GM13976 (cell line): ENCODE results near the gene NPAS2.

Experiments used
- DNase-seq: peaks from one replicate; pipeline ENCODE4 v3.0.0; 2012; ENCODE audit warnings: low spot score
- in situ Hi-C: fragments of 300-500 bp; cut with MboI; formaldehyde crosslinking; loops from one replicate; pipeline ENCODE4 v1.12.0; 2022; ENCODE audit warnings: low sequenced_read_pairs, mixed read lengths, inconsistent platforms; ENCODE audit not compliant: unreplicated experiment
- TF ChIP-seq, protein P1 (sequence below): IDR thresholded peaks from 2 replicates; pipeline ENCODE4 v1.5.1; 2012; ENCODE audit warnings: borderline replicate concordance, mild to moderate bottlenecking; ENCODE audit not compliant: insufficient read depth; ENCODE audit errors: extremely low read depth, missing control alignments, control extremely low read depth

The NPAS2 gene

DNA sequence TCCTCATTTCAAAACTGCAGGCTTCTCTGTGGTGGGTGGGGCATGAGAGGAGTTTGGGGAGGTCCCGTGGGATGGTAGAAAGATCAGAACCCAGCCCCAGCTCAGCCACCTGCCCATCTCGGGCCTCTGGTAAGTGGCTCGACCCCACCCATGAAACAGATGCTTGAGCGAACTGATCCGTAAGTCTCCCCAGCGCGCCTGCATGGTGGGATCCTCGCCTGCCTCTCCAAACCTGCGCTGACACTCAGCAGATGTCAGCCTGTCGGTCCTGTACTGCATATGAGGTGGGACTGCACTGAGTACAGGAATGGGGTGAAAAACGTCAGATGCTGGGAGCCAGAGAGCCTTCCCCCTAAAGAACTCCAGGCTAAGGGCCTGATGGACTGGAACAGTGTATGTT, 166.2 kb downstream of the NPAS2 start:
- TF ChIP-seq, protein P1, sequence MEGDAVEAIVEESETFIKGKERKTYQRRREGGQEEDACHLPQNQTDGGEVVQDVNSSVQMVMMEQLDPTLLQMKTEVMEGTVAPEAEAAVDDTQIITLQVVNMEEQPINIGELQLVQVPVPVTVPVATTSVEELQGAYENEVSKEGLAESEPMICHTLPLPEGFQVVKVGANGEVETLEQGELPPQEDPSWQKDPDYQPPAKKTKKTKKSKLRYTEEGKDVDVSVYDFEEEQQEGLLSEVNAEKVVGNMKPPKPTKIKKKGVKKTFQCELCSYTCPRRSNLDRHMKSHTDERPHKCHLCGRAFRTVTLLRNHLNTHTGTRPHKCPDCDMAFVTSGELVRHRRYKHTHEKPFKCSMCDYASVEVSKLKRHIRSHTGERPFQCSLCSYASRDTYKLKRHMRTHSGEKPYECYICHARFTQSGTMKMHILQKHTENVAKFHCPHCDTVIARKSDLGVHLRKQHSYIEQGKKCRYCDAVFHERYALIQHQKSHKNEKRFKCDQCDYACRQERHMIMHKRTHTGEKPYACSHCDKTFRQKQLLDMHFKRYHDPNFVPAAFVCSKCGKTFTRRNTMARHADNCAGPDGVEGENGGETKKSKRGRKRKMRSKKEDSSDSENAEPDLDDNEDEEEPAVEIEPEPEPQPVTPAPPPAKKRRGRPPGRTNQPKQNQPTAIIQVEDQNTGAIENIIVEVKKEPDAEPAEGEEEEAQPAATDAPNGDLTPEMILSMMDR: no peak
- in situ Hi-C loops: loop anchor here (10.0 to 25.0 kb wide), 3 partner anchors 381 to 724 kb away; no protein-coding TSS in a partner anchor

DNA sequence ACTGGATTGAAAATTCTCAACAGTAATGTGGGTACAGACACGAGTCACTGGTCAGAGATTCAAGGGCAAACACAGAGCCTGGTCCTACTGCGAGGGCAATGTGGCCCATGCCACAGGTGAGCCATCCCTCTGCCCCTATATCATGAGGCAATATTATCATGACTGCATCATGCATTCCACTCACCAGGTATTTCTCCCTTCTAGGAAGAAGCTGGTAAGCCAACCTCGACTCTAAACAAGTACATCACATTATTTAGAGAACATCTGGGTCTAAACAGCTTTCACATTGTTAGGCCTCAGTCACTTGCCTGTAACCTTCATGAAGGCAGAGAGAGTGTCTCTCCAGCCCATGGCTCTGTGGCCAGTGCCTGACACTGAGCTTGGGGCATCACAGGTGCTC, 167.6 kb downstream of the NPAS2 start:
- no peak for DNase-seq
- in situ Hi-C loops: loop anchor here (10.0 to 25.0 kb wide), 3 partner anchors 383 to 725 kb away; no protein-coding TSS in a partner anchor
- TF ChIP-seq, protein P1: no peak

More for the DNA sequence above, 166.2 kb downstream of the NPAS2 start:
- no peak for DNase-seq

GRCh38 chr2:100987974-100988373, 168.0 kb downstream of the NPAS2 start:
- in situ Hi-C loops: loop anchor here (10.0 to 25.0 kb wide), 3 partner anchors 383 to 726 kb away; no protein-coding TSS in a partner anchor
- DNase-seq: no peak
- TF ChIP-seq, protein P1: no peak

GRCh38 chr2:100988630-100989417, 168.9 kb downstream of the NPAS2 start:
- in situ Hi-C loops: loop anchor here (10.0 to 25.0 kb wide), 3 partner anchors 384 to 727 kb away; no protein-coding TSS in a partner anchor
- TF ChIP-seq, protein P1: no peak

DNA sequence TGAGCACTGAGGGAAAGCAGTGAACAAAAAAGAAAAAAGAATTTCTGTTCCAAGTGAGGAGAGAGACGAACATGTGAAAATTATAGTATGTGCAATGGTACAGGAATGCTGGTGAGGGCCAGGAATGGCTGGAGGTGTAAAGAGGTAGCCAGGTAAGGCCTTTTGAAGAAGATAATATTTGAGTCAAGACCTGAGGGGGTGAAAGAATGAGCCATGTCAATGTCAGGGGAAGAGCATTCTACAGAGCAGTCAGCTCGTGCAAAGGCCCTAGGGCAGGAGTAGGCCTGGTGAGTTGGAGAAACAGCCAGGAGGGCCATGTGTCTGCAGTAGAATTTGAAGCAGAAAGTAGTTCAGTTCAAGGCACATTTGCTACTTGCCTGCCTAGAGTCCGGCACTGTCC, 169.7 kb downstream of the NPAS2 start:
- no peak for DNase-seq
- in situ Hi-C loops: loop anchor here (10.0 to 25.0 kb wide), 3 partner anchors 385 to 727 kb away; no protein-coding TSS in a partner anchor
- TF ChIP-seq, protein P1: no peak

More at GRCh38 chr2:100988630-100989417, 168.9 kb downstream of the NPAS2 start:
- DNase-seq: no peak

- no peak for DNase-seq
- in situ Hi-C loops: loop anchor here (25.0 kb wide), 2 partner anchors 553 to 728 kb away; no protein-coding TSS in a partner anchor
- TF ChIP-seq, protein P1: no peak
Measured at GRCh38 chr2:100990166-100990565, 170.2 kb downstream of the NPAS2 start.
